NCI-H774 (cell line): Measurements from ENCODE around the gene LRP1B.
"Not testable (repeated sequence)": the region's sequence is repeated elsewhere in the genome, so short reads cannot be mapped to it uniquely, and the experiment has no call there.

Source experiments
- DNase-seq: peaks from one replicate; lab custom pipeline; 2025; lab: John Stamatoyannopoulos, UW

The LRP1B gene

GRCh38 chr2:141301551-141301950, 829.3 kb downstream of the LRP1B start:
- no peak for DNase-seq

DNA sequence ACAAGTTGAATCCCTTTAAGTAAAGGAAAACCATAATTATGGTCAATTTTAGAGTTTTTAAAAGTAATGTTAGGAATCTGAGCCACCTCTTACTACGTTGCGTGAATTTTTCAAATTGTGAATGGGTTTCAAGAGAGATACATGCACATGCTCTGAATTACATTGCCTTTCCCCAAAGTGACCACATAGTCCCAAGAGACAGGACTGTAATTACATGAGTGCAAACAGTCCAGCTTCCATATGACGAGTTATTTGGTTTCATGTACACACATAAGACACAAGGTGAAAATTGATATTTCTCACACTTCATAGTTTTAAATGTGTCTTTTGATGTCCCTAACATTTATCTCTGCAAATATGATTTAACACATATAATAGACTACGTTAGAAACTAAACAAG, 850.8 kb downstream of the LRP1B start:
- no peak for DNase-seq

DNA sequence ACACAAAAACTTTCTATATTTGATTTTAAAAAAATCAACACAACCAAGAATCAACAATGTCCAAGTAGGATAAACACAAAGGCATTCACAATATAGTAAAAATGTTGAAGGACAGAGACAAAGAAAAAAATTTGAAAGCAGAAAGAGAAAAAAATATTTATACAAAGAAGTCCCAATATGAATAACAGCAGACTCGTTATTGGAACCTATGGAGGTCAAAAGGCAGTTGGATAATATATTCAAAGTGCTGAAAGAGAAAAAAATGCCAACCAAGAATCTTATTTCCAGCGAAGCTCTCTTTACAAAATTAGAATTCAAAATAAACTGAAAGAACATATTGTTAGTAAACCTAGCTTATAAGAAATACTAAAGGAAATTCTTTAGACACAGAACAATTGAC, 859.5 kb downstream of the LRP1B start:
- DNase-seq = no peak

- no peak for DNase-seq
These were observed 866.0 kb downstream of the LRP1B start for GRCh38 chr2:141264848-141265247.

DNA sequence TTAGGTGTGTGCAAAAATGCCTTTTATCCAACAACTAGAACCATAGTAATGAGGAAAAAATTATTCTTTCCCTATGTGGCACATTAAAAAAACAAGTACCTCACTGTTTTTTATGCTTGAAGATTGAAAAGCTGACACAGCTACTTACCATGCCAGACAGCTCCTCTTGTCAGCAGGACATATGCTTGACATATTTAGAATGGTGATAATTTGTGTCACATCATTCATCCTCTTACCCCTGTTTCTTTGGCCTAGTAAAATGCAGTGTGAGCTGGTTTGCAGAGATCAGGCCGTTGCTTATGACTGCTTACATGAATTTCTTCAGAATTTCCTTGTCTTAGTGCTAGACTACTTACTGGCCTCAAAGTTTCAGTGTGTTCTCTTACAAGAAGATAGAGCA, 869.9 kb downstream of the LRP1B start:
- DNase-seq = no peak

DNA sequence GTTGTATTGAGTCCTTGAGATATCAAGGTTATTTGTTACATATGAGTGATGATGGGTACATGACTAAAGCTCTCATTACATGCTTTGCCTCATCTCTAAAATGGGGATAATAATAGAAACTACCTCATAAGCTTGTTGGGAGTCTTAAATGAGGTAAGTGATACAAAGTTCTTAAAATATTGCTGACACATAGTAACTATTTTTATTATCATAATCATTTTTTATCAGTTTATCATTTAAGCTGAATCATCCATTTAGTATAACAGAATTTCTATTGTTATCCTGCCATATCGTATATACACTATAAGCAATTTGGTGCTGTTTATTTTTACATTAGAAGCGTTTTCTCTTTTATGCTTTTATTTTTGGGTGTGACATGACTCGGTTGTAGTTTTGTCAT, 871.1 kb downstream of the LRP1B start:
- DNase-seq = no peak

GRCh38 chr2:141242008-141242407, 888.8 kb downstream of the LRP1B start:
- no peak for DNase-seq

GRCh38 chr2:141226560-141226959, 904.3 kb downstream of the LRP1B start:
- no peak for DNase-seq

DNA sequence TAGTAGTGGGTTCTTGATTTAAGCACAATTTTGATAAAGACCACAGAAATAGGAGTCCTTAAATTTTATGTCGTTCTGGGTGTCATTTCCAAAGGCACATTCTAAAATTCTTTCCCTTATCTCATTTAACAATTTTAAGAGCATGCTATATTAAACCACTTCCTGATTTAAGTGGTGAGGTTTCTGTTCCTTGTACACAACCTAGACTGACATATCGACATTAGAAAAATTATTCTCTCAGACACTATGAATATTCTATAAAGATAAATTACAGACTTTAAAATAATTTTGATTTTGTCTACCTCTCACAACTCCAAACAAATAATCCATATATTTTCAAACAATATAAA, 923.8 kb downstream of the LRP1B start:
- DNase-seq = no peak

GRCh38 chr2:141201016-141201565, 929.7 kb downstream of the LRP1B start:
- DNase-seq = no peak

DNA sequence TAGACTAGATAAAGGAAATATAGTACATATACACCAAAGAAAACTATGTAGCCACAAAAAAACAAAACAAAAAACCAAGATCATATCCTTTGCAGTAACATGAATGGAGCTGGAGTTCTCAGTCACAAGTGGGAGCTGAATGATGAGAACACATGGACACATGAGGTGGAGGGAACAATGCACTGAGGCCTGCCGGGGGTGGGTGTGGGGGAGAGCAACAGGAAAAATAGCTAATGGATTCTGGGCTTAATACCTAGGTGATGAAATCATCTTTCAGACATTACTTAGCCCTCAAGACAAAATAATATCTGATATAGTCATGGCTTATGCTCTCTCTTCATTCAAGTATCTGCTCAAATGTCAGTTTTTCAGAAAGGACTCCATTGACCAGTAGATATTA, 930.6 kb downstream of the LRP1B start:
- DNase-seq = no peak

- DNase-seq = no peak
These were observed 931.1 kb downstream of the LRP1B start for GRCh38 chr2:141199711-141200110.

DNA sequence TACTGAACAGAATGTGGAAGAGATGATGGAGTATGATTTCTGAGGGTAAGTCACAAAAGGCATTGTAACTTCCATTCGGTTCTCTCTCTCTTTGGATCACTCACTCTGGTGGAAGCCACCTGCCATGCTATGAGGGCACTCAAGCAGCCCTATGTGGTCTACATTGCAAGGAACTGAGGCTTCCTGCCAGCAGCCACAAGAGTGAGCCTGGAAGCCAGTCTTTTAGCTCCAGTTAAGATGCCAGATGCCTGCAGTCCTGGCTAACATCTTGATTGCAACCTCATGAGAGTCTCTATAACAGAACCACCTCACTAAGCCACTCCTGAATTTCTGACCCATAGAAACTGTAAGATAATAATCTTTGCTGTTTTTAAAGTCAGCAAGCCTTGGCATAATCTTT, 935.7 kb downstream of the LRP1B start:
- DNase-seq = no peak

GRCh38 chr2:141187075-141187439, 943.8 kb downstream of the LRP1B start:
- no peak for DNase-seq

DNA sequence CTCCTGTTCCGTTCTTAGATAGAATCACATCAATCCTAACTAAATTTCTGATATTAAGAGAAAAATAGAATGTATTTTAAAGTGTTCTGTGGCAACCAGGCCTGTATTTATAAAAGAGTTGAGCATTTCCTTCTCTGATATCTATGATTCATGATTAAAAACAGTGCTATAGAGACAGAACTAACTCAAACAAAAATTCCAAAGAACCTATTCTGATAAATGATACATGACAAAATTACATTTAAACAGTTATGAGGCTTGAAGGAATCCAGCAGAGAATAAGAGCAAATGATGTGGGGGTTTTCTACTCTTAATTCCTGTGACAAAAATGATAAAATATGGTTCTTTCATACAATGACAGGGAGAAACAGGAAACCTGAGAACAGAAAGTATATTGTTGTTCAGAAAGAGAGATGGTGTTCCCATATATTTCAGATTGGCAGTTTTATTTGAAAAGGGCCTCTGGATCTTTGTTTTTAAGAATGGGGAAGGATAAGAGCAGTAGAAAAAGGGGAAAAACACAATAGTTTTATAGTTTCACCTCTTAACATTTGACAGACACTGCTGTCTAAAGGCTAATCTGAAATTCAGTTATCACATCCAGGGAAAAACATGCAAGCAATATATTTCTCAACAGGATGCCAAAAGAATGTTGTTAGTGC, 944.3 kb downstream of the LRP1B start:
- DNase-seq = no peak

- no peak for DNase-seq
These were observed 948.6 kb downstream of the LRP1B start for GRCh38 chr2:141182246-141182645.

DNA sequence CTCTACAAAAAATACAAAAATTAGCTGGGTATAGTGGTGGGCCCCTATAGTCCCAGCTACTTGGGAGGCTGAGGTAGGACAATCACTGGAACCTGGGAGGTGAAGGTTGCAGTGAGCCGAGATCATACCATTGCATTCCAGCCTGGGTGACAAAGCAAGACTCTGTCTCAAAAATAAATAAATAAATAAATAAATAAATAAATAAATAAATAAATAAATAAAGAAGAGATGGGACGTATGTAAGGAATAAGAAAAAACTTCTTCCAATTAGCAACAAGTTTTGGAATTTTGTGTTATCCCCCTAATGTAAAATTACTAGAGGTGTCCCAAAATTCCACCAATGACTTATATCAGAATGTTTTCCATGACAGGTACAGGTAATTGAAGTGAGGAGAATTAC, 961.7 kb downstream of the LRP1B start:
- DNase-seq = not testable (repeated sequence)

DNA sequence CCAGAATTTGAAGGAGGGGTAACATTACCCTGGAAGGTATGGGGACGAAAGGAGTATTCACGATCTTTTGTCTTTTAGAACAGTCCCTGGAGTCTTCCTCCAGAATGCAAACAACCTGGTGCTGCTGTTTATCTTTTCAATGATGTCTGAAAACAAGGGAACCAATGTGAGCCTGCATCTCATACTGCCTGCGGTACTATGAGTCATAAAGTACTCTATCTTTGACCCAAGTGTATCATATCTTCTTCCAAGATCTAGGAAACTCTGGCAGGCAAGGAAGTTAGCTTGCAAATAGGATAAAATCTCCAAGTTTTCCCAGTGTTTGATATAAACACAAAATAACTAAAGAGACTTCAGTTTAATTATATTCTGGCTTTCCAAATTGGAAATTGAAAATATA, 968.5 kb downstream of the LRP1B start:
- DNase-seq = no peak

DNA sequence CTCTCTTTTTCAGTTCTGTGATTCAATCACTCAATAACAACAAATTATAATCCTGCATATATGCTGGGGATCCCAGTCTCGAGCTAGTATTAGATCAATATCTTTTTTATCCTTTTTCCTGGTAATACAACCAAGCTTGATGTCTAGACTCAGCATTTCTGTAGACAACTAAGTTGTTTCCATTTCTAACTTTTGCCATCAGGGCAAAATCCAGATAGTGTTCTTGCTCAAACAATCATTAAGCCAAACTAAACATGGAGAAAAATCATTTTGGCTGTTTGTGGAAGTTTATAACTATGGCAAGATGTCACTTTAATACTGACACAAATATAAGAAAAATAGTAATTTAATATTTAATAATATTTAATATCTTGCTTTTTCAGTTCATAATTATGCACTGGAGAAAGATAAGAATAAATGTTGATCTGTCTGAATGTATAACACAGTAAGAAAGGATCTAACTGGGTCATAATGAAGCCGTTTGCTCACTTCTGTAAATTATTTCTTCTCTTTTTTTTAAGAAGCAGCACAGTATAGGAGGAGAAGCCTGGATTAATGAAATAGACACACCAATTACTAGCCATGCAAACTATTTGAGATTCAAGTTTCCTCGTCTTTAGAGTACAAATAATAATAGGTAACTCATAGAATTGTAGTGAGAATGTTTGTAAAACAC, 979.1 kb downstream of the LRP1B start:
- DNase-seq = no peak

DNA sequence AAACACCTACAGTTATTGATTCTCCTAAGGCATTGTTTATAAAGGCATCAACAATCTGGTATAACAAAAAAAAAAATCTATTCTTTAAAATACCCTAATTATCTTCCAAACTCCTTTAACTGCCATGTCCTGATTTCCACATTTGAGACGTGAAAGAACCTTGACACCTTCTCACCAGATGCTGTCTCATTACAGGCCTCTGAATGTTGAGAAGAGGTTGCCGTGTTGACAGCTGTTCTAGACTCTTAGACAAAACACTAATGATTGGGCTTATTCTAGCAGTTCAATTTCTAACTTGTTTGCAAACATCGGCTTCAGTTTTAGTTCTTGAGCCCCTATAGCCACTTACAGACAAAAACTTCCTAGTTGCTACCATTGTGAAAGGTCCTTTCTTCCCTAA, 988.8 kb downstream of the LRP1B start:
- no peak for DNase-seq

GRCh38 chr2:141137122-141137693, 993.6 kb downstream of the LRP1B start:
- no peak for DNase-seq

- no peak for DNase-seq
These were observed 996.9 kb downstream of the LRP1B start for GRCh38 chr2:141133883-141134282.

DNA sequence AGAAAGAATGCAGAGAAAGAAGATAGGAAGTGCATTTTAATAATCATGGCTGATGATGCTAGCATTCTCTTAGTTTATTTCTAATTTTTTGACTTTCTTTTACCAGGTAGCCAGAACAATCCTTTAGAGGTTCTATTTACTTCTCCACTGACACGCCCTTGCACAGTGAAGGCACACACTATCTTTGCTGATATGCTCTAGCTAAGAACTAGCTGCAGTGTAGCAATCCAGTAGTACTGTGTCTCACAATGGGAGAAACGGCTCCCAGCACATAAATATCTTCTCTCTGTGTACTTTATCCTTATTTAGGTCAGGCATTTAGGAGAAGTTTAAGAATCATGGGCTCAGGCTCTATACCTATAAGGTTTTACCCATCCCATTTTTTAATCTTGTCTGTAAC, 1005.4 kb downstream of the LRP1B start:
- no peak for DNase-seq

GRCh38 chr2:141118836-141119235, 1012.0 kb downstream of the LRP1B start:
- no peak for DNase-seq
